Measurements from ENCODE around the gene LRRC51. TPM values are rescaled to one million over a fixed set of nuclear protein-coding genes. Genes with fewer than 3 reads are reported as not detected.
A peak's percentile ranks its signal among the peaks of the same experiment; 100 is the strongest.

Gene LRRC51
- total and polyA plus RNA-seq, 2 donors (not counting 1 experiment from before 2014, with no cell fraction given), result 1.4 to 7.7 TPM

DNA sequence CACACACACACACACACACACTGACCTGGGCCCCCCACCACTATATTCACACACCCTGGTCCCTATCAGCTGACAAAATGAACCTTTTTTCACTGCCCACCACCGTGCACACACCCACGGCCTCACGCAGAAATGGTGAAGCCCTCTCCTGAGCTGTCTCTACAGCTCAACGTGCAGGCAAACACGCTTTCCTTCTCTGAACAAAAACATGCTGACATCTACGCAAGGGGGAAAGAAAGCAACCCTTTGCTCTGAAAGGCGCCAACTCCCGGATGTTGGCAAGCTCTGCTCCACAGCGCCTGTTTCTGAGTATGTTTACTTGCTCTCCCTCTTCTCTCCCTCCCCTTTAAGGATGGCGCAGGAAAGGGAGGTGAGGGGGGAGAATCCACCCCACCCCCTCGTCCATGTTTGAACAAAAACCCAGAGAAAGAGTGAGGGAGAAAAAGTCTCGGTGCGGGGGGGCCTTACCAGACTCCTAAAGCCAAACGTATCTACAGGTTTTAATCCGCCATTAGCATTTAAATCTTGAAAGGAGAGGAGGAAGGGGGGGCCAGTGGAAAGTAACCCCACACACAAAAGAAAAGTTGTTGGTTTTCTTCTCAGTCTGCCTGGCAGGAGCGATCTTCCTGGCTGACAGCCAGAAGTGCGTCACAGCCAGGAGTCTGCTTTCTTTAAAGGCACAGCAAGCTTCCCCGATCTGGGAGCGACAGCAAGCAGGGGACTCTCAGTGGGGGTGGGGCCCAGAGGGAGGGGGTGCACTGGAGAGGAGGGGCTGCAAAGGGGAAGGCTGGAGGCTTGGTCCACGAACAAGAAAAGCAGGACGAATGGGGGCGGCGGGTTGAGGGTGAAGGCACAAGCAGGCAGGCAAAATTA lies 39.9 kb upstream of the LRRC51 start:
- peaks cover 45 to 54% of the 10 kb centered on the region in 2 donors for H3K4me1 ChIP-seq (ENCODE audit: control insufficient read depth in 2 of 2, insufficient read depth in 2 of 2, low read length in 2 of 2)
- peak overlapping the region; percentile 72 to 92 for H3K27ac ChIP-seq (ENCODE audit: low read length in 2 of 2)
- no peaks in the 10 kb centered on the region for H3K9me3 ChIP-seq (ENCODE audit: control extremely low read depth in 1 of 3, control insufficient read depth in 2 of 3, insufficient read depth in 1 of 3, low read length in 2 of 3)
- POLR2A ChIA-PET, result interaction anchor here (0.7 to 1.6 kb wide), 12 partner anchors 16 to 1557 kb away, joined by 3 to 8 read pairs (median 4); partner anchors contain the start of genes ANAPC15, FAM168A, RNF121 and XNDC1N
- peaks cover 100% of the 10 kb centered on the region for H3K79me2 ChIP-seq (ENCODE audit: control insufficient read depth, insufficient read depth, low read length)
- no peaks in the 10 kb centered on the region for H3K27me3 ChIP-seq (replicated peaks in 1 of 4; ENCODE audit: control extremely low read depth in 1 of 4, control insufficient read depth in 3 of 4, insufficient read depth in 4 of 4, low read length in 3 of 4)
- CTCF ChIA-PET, result interaction anchor here (0.5 to 8.5 kb wide), 9 partner anchors 8 to 1747 kb away, joined by 3 to 117 read pairs (median 5); partner anchors contain the start of genes RNF121 and XNDC1N
- intact Hi-C loops (cut with micrococcal nuclease), result loop anchor here (1.0 to 5.0 kb wide), 6 partner anchors 15 to 182 kb away; partner anchors contain the start of genes ANAPC15, LRRC51, NUMA1 and XNDC1N
- Mint-ChIP-seq H3K4me3 (no peak overlapping the region), H3K27ac (no peak overlapping the region), H3K27me3 (no peaks in the 10 kb centered on the region), H3K9me3 (ENCODE audit: insufficient read depth) (no peaks in the 10 kb centered on the region), H3K4me1 (peaks cover 32% of the 10 kb centered on the region)
- H3K4me2 ChIP-seq (replicated peaks; ENCODE audit: low read depth, low read length, poor library complexity, severe bottlenecking), result peak overlapping the region; percentile 90
- ATAC-seq (ENCODE audit: low read depth) (peak; percentile 50), DNase-seq (peak; percentile 73)
- peak overlapping the region; percentile 94 for H3K9ac ChIP-seq (ENCODE audit: low read length)
- 0% methylated on average over 13 of the region's 23 CpGs for WGBS (ENCODE audit: insufficient coverage)
- H4K20me1 ChIP-seq (ENCODE audit: control insufficient read depth, insufficient read depth, low read length, poor library complexity, severe bottlenecking), result peaks cover 16% of the 10 kb centered on the region
- TF ChIP-seq, protein P1, sequence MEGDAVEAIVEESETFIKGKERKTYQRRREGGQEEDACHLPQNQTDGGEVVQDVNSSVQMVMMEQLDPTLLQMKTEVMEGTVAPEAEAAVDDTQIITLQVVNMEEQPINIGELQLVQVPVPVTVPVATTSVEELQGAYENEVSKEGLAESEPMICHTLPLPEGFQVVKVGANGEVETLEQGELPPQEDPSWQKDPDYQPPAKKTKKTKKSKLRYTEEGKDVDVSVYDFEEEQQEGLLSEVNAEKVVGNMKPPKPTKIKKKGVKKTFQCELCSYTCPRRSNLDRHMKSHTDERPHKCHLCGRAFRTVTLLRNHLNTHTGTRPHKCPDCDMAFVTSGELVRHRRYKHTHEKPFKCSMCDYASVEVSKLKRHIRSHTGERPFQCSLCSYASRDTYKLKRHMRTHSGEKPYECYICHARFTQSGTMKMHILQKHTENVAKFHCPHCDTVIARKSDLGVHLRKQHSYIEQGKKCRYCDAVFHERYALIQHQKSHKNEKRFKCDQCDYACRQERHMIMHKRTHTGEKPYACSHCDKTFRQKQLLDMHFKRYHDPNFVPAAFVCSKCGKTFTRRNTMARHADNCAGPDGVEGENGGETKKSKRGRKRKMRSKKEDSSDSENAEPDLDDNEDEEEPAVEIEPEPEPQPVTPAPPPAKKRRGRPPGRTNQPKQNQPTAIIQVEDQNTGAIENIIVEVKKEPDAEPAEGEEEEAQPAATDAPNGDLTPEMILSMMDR (IDR thresholded peaks at IDR 0.05), result no peak
- TF ChIP-seq EZH2 (IDR thresholded peaks at IDR 0.05; ENCODE audit: borderline replicate concordance, insufficient read depth, low read depth, low read length, poor library complexity, severe bottlenecking), result no peak
- peaks cover 1 to 9% of the 10 kb centered on the region in 2 experiments for H3K36me3 ChIP-seq (replicated peaks in 1 of 2; ENCODE audit: control extremely low read depth in 1 of 2, control insufficient read depth in 1 of 2, extremely low read depth in 1 of 2, insufficient read depth in 2 of 2, low read length in 1 of 2)
- peak overlapping the region; percentile 72 to 86 (median 83) for H3K4me3 ChIP-seq (ENCODE audit: control extremely low read depth in 1 of 5, extremely low read depth in 1 of 5, insufficient read depth in 1 of 5, low read depth in 2 of 5, low read length in 4 of 5)
- peak overlapping the region; percentile 98 for H2AFZ ChIP-seq (ENCODE audit: insufficient read depth, low read depth, low read length, poor library complexity, severe bottlenecking)
